ENCODE data around the gene EIF4G3.

GRCh38 chr1:20829946-20830345 lies 346.8 kb downstream of the EIF4G3 start:
- TF ChIP-seq CTCF (conservative IDR thresholded peaks at IDR 0.05; ENCODE audit: low read depth, low read length) (no peak), EZH2 (IDR thresholded peaks at IDR 0.05; ENCODE audit: borderline replicate concordance, low read depth, low read length, poor library complexity, severe bottlenecking) (no peak)

Data from A673 (cell line).